Osteocyte (in vitro differentiated cells): ENCODE measurements around the gene TMEM215. TPM values are rescaled to one million over a fixed set of nuclear protein-coding genes. Genes with fewer than 3 reads are reported as not detected.
"Not testable (repeated sequence)": the region's sequence is repeated elsewhere in the genome, so short reads cannot be mapped to it uniquely, and the experiment has no call there.

Experiments used
- DNase-seq: peaks from one replicate; pipeline ENCODE4 v3.0.0; 2021; ENCODE audit warnings: mixed read lengths; ENCODE audit not compliant: unreplicated experiment; ENCODE audit errors: extremely low spot score
- H3K27ac Mint-ChIP-seq: one replicate; pipeline ENCODE4 v1.8.0; 2021; ENCODE audit warnings: mild to moderate bottlenecking, mixed read lengths; ENCODE audit not compliant: unreplicated experiment
- H3K27me3 Mint-ChIP-seq: one replicate; pipeline ENCODE4 v1.8.0; 2021; ENCODE audit warnings: mixed read lengths; ENCODE audit not compliant: unreplicated experiment
- H3K36me3 Mint-ChIP-seq: one replicate; pipeline ENCODE4 v1.8.0; 2021; ENCODE audit warnings: mixed read lengths; ENCODE audit not compliant: unreplicated experiment
- H3K4me1 Mint-ChIP-seq: one replicate; pipeline ENCODE4 v1.8.0; 2021; ENCODE audit warnings: mixed read lengths; ENCODE audit not compliant: unreplicated experiment
- H3K4me3 Mint-ChIP-seq: one replicate; pipeline ENCODE4 v1.8.0; 2021; ENCODE audit warnings: mild to moderate bottlenecking, moderate library complexity, mixed read lengths; ENCODE audit not compliant: unreplicated experiment
- H3K9me3 Mint-ChIP-seq: one replicate; pipeline ENCODE4 v1.8.0; 2021; ENCODE audit warnings: mixed read lengths; ENCODE audit not compliant: unreplicated experiment
- total RNA-seq: library from RNA; stranded (reverse); gene quantifications from 2 replicates; pipeline ENCODE4 v1.2.1, GENCODE V29; 2021
- TF ChIP-seq, protein P1 (sequence below): fragments of 200-600 bp; sonication (generic); IDR thresholded peaks from 2 replicates; pipeline ENCODE4 v1.5.0; 2021; ENCODE audit warnings: antibody characterized with exemption, mild to moderate bottlenecking, moderate library complexity

Gene TMEM215
- total RNA-seq, 1 donor from 2014 or later = not detected

- no peaks in the 10 kb centered on the region for H3K4me1 Mint-ChIP-seq
- TF ChIP-seq, protein P1, sequence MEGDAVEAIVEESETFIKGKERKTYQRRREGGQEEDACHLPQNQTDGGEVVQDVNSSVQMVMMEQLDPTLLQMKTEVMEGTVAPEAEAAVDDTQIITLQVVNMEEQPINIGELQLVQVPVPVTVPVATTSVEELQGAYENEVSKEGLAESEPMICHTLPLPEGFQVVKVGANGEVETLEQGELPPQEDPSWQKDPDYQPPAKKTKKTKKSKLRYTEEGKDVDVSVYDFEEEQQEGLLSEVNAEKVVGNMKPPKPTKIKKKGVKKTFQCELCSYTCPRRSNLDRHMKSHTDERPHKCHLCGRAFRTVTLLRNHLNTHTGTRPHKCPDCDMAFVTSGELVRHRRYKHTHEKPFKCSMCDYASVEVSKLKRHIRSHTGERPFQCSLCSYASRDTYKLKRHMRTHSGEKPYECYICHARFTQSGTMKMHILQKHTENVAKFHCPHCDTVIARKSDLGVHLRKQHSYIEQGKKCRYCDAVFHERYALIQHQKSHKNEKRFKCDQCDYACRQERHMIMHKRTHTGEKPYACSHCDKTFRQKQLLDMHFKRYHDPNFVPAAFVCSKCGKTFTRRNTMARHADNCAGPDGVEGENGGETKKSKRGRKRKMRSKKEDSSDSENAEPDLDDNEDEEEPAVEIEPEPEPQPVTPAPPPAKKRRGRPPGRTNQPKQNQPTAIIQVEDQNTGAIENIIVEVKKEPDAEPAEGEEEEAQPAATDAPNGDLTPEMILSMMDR = no peak
- H3K27ac Mint-ChIP-seq = no peak overlapping the region
- no peaks in the 10 kb centered on the region for H3K36me3 Mint-ChIP-seq
- DNase-seq = no peak
- peaks cover 21% of the 10 kb centered on the region for H3K9me3 Mint-ChIP-seq
- H3K27me3 Mint-ChIP-seq = peaks cover 32% of the 10 kb centered on the region
- H3K4me3 Mint-ChIP-seq = no peak overlapping the region
Measured at GRCh38 chr9:32776201-32776600, 7.1 kb upstream of the TMEM215 start.

DNA sequence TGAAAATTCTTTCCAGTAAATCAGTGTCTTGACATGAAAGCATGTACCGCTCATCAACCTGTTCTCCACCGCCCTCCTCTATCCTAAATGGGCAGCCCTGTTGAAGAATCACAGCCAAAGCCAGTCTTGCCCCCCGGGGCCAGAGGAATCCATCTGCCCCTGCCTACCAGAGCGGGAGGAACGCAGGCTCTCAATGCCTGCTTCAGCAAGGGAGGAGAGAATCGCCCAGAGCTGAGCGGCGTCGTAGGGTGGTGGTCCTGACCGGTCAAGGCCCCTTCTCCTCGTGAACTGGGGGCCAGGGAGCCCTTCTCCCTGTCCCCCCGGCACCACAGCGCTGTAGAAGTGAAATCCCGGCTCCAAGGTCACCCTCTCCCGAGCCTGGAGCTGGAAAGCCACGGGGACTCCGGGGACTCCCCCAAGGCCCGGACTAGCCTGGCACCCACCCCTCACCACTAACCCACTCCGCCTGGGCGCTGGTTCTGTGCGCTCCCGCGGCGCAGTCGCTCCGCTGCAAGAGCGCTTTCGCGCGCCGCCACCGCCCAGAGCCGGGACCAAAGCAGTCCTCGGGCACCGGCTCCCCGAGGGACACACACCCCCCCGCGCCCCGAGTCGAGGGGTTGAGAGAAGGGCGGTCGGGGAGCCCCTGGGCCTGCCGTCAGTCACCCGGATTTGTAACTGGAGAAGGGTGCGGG is 718 bp upstream of the TMEM215 start:
- no peaks in the 10 kb centered on the region for H3K9me3 Mint-ChIP-seq
- no peak for DNase-seq
- peaks cover 74% of the 10 kb centered on the region for H3K27me3 Mint-ChIP-seq

DNA sequence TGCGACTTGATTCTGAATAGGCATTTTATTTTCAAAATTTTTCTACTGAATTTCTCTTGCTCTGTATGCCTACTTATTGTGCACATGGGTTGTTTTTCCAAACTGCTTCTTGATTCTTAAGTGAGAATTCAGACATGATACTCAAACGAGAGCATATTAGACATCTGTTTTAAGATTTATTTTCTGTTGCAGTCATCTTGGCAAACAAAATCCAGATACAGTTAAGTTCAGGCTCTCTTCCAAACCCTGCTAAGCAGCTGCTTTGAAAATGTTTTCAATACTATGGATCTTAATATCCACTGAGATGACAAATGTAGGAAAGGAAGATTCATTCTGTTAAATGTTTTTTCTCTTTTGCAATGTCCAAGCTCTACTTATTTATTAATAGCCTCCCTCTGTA is 4.5 kb downstream of the TMEM215 start:
- Mint-ChIP-seq H3K9me3 (no peaks in the 10 kb centered on the region), H3K4me1 (no peaks in the 10 kb centered on the region), H3K27me3 (peaks cover 51% of the 10 kb centered on the region), H3K4me3 (no peak overlapping the region), H3K36me3 (no peaks in the 10 kb centered on the region), H3K27ac (no peak overlapping the region)
- no peak for DNase-seq
- TF ChIP-seq, protein P1 = no peak

More for the DNA sequence above, 718 bp upstream of the TMEM215 start:
- TF ChIP-seq, protein P1 = no peak
- no peaks in the 10 kb centered on the region for H3K4me1 Mint-ChIP-seq
- H3K36me3 Mint-ChIP-seq = no peaks in the 10 kb centered on the region
- H3K27ac Mint-ChIP-seq = no peak overlapping the region
- H3K4me3 Mint-ChIP-seq = no peak overlapping the region

DNA sequence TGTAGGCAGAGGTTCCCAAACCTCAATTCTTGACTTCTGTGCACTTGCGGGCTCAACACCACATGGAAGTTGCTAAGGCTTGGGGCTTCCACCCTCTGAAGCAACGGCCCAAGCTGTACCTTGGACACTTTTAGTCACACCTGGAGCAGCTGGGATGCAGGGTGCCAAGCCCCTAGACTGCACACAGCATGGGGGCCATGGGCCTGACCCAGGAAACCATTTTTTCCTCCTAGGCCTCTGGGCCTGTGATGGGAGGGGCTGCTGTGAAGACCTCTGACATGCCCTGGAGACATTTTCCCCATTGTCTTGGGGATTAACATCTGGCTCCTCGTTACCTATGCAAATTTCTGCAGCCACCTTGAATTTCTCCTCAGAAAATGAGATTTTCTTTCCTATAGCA is 12.7 kb downstream of the TMEM215 start:
- H3K4me1 Mint-ChIP-seq, H3K36me3 Mint-ChIP-seq, H3K27me3 Mint-ChIP-seq, H3K4me3 Mint-ChIP-seq, DNase-seq, H3K9me3 Mint-ChIP-seq, H3K27ac Mint-ChIP-seq: not testable (repeated sequence)

- Mint-ChIP-seq H3K4me1 (no peaks in the 10 kb centered on the region), H3K9me3 (peaks cover 4% of the 10 kb centered on the region), H3K27me3 (peaks cover 2% of the 10 kb centered on the region), H3K36me3 (no peaks in the 10 kb centered on the region), H3K4me3 (no peak overlapping the region), H3K27ac (no peak overlapping the region)
- DNase-seq = no peak
- TF ChIP-seq, protein P1 = no peak
Measured at GRCh38 chr9:32801530-32801929, 18.2 kb downstream of the TMEM215 start.
